HG02763 (cell line): ENCODE data around the gene RAPGEF2.
A peak's percentile ranks its signal among the peaks of the same experiment; 100 is the strongest.
"Not testable (repeated sequence)": the region's sequence is repeated elsewhere in the genome, so short reads cannot be mapped to it uniquely, and the experiment has no call there.

Experiments
- ATAC-seq: cut with Tn5 transposase; IDR thresholded peaks from one replicate; pipeline ENCODE4 v1.9.1; 2021; ENCODE audit warnings: mild to moderate bottlenecking, moderate library complexity; ENCODE audit not compliant: unreplicated experiment

The RAPGEF2 gene

GRCh38 chr4:159160242-159160641 lies 57.4 kb downstream of the RAPGEF2 start:
- ATAC-seq: no peak

DNA sequence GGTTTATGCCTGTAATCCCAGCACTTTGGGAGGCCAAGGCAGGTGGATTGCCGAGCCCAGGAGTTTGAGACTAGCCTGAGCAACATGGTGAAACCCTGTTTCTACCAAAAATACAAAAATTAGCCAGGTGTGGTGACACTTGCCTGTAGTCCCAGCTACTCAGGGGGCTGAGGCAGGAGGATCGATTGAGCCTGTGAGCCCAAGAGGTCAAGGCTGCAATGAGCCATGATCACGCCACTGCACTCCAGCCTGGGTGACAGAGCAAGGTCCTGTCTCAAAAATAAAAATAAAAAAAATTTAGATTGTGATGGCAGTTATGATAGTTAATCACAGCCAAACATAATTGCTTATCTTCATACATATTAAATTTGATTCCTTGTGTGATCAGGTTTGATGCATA lies 58.6 kb downstream of the RAPGEF2 start:
- not testable (repeated sequence) for ATAC-seq

- no peak for ATAC-seq
Observed at GRCh38 chr4:159162576-159162975, 59.7 kb downstream of the RAPGEF2 start.

DNA sequence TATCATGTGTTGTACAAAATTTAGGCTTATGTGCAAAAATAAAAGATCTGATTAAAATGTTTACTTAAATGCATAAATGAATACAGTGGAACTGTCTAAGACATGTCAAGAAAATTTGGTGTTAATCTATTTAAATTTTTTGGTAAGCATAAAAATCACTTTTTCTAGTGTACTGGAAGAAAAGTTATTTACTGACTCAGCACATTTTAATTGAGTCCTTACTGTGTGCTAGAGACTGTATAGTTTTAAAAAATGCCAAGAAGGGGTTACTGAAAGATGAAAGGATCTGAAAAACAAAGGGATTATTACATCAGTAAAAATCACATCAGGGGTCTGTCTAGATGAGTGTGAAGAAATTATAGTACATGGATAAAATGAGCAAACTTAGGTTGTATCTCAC lies 60.6 kb downstream of the RAPGEF2 start:
- no peak for ATAC-seq

DNA sequence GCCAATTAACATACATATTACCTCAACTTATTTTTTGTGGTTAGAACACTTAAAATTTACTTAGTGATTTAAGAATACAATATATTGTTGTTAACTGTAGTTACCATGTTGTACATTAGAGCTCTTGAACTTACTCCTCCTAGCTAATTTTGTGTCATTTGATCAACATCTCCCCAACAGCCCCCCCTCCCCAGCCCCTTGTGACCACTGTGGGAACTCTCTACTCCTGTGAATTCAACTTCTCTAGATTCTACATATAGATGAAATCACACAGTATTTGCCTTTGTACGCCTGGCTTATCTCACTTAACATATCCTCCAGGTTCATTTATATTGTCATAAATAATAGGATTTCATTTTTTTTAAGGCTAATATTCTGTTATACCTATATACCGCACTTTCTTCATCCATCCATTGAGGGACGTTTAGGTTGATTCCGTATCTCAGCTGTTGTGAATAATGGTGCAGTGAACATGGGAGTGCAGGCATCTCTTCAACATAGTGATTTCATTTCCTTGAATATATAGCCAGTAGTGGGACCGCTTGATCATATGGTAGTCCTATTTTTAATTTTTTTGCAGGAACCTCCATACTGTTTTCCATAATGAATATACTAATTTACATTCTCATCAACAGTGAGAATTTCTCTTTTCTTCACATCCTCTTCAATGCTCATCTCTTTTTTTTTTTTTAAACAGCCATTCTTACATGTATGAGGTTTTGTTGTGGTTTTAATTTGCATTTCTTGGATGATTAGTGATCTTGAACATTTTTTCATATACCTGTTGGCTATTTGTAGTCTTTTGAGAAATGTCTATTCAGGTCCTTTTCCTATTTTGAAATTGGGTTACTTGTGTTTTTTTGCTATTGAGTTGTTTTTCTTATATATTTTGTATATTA lies 66.8 kb downstream of the RAPGEF2 start:
- ATAC-seq: peak; percentile 45

DNA sequence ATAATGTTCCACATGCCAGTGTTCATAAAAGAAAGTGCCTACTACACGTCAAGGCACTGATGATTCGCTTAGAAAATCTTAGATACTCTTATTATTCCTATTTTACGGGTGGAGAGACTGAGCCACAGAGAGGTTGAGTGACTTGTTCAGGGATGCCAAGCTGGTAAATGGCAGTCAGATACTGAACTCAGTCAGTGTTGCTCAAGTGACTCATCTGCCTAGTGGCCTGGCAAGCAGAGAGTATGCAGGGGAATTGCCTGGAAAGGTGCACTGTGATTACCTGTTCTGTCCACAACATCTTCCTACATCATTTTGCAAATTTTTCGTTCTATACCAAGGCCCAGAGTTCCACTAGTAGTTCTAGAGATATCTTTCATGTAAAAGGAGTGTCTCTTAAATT lies 68.4 kb downstream of the RAPGEF2 start:
- no peak for ATAC-seq

- ATAC-seq: no peak
Observed at GRCh38 chr4:159173886-159174285, 71.0 kb downstream of the RAPGEF2 start.

DNA sequence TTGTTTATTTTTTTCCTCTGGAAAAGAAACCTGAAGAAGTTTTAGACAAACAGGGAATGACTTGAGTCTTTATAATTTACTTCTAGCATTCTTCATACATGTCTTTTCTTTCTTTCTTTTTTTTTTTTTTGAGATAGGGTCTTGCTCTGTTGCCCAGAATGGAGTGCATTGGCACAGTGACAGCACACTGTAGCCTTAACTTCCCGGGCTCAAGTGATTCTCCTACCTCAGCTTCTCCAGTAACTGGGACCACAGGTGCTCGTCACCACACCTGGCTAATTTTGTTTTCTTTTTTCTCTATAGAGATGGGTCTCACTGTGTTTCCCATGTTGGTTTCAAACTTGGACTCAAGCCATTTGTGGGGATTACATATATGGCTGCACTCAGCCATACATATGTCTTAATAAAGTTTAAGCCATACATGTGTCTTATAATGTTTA lies 71.8 kb downstream of the RAPGEF2 start:
- no peak for ATAC-seq

GRCh38 chr4:159175085-159175988 lies 72.5 kb downstream of the RAPGEF2 start:
- peak; percentile 49 for ATAC-seq

- no peak for ATAC-seq
Observed at GRCh38 chr4:159175989-159176375, 73.1 kb downstream of the RAPGEF2 start.

DNA sequence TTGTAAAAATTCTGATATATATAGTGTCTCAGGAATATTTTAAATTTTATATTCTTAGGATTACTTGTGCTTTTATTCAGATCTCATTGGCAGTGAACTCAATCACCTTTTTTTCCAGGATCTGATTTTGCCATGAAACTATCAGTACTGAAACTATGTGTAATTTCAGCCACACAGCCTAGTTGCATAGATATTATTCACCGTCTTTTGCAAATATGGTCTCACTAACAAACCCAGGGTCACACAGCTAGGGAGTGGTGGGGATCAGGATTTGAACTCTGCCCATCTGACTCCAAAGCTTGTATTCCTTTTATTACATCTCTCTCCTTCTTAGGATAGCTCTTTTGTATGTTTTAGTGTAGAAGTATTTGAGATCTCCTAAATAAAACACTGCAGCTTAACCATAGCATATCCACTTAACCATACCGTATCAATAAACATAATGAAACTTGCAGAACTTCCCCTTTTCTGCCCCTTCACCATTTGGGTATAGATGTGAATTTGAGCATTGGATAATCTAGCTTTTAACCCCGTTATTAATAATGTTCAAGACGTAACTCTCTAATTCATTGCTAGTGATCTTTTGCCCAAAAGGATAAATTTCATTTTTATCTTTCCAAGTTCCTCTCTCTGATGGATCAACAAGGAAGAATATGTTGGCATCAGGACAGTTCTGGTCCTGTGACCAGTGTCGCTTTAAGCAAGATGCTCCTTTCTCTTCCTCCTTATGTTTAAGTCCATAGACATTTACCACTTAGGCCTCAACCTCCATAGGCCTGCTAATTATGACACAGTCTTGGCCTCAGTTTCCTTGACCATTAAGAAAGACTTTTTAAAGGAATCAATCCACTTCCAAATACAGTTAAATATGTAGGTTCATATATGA lies 74.6 kb downstream of the RAPGEF2 start:
- peak; percentile 30 for ATAC-seq

DNA sequence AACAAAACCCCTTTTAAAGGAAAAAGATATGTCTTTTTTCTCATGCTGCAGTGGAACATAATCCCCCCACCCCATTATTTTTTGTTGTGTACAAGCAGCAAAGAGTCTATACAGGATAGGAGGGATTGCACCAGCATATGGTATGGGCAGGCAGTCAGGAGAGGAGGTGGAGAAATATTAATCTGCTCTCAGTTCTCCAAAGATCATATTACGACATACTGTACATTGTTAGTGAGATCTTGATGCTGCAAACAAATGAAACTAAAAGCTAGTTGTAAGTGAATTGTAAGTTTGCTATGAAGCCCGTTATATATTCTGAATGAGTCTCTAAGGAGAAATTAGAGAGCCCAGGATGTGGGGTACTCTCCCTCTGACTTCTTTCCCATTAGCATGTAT lies 75.3 kb downstream of the RAPGEF2 start:
- peak; percentile 32 for ATAC-seq

GRCh38 chr4:159178979-159179969 lies 76.4 kb downstream of the RAPGEF2 start:
- no peak for ATAC-seq

- ATAC-seq: not testable (repeated sequence)
Observed at GRCh38 chr4:159183885-159184605, 81.2 kb downstream of the RAPGEF2 start.

DNA sequence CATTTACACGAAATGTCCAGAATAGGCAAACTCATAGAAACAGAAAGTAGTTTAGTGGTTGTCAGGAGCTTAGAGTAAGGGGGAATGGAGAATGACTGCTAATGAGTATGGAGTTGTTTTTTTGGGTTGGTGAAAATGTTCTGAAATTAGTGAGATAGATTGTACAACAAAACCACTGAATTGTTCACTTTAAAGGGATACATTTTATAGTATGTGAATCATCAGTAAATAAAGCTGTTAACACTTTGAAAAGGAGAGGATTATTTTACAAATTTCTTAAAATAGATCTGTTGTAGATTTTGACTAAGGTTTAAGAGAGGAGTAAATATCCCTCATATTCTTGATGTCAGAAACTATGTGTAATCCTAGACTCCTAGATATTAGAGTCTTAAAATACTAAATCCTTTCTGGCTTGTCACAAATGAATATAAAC lies 82.7 kb downstream of the RAPGEF2 start:
- ATAC-seq: peak; percentile 65

DNA sequence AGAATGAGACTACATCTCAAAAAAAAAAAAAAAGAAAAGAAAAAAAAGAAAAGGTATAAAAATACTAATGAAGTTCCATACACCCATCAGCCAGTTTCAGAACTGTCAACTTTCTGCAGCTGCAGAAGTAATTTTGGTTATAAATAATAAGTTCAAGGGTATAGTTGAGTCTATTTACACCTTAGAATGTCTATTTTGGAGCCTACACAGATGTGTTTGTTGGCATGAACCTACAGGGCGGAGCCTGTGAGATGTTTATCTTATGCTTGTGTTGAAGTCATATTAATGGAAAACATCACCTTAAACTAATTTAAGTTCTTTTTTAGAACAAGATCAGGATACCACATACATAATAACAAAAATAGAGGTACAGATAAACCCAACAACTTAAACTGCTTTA lies 85.8 kb downstream of the RAPGEF2 start:
- no peak for ATAC-seq

- ATAC-seq: no peak
Observed at GRCh38 chr4:159190651-159191050, 87.8 kb downstream of the RAPGEF2 start.

GRCh38 chr4:159191989-159192388 lies 89.1 kb downstream of the RAPGEF2 start:
- ATAC-seq: no peak
